Measurements from ENCODE around the gene PLCB3. TPM values are rescaled to one million over a fixed set of nuclear protein-coding genes. Genes with fewer than 3 reads are reported as not detected.

Gene PLCB3
- polyA plus RNA-seq: 2.1 and 3.4 TPM in 2 replicates
- 1.9 and 3.4 TPM in 2 replicates for polyA minus RNA-seq

GRCh38 chr11:64251016-64251752 lies at the start of gene PLCB3:
PLCB3 (plus strand) TSS chr11:64251530; CDS start chr11:64251650, 120 bp downstream.
- H3K4me3 ChIP-seq (ENCODE audit: low read length): peak within 1 kb of the TSS; percentile 59
- peaks cover under 1% of the 10 kb centered on the region for H3K79me2 ChIP-seq (replicated peaks; ENCODE audit: insufficient read depth, low read length)
- no peaks in the 10 kb centered on the region for H3K36me3 ChIP-seq (ENCODE audit: insufficient read depth, low read length)
- no peaks in the 10 kb centered on the region for H3K9me2 ChIP-seq (ENCODE audit: insufficient read depth, low read length)
- no peaks in the 10 kb centered on the region for H3K9me3 ChIP-seq (ENCODE audit: low read length)
- peak within 1 kb of the TSS; percentile 50 for H3K9ac ChIP-seq (ENCODE audit: low read length)
- H3K27ac ChIP-seq (ENCODE audit: low read length): peak within 1 kb of the TSS; percentile 5
- peaks cover 8% of the 10 kb centered on the region for H3K27me3 ChIP-seq (ENCODE audit: insufficient read depth, low read depth, low read length)
- H3K4me2 ChIP-seq (ENCODE audit: low read length): no peak within 1 kb of the TSS
- H2AFZ ChIP-seq (ENCODE audit: low read depth, low read length): no peak within 1 kb of the TSS
- H4K20me1 ChIP-seq (ENCODE audit: insufficient read depth): no peaks in the 10 kb centered on the region
- no peaks in the 10 kb centered on the region for H3F3A ChIP-seq (ENCODE audit: insufficient read depth, low read length, poor library complexity, severe bottlenecking)
- peak; percentile 43 for TF ChIP-seq SMC3 (conservative IDR thresholded peaks at IDR 0.05; ENCODE audit: poor library complexity)
- TF ChIP-seq MXI1 (conservative IDR thresholded peaks at IDR 0.05; ENCODE audit: poor library complexity, severe bottlenecking): no peak
- no peak for TF ChIP-seq EP300 (conservative IDR thresholded peaks at IDR 0.05; ENCODE audit: poor library complexity, severe bottlenecking)
- no peak for TF ChIP-seq POLR2AphosphoS5 (IDR thresholded peaks at IDR 0.05)
- TF ChIP-seq TAF1 (IDR thresholded peaks at IDR 0.05; ENCODE audit: low read depth): no peak
- peak; percentile 25 for TF ChIP-seq RAD21 (conservative IDR thresholded peaks at IDR 0.05)
- no peak for TF ChIP-seq EZH2 (IDR thresholded peaks at IDR 0.05; ENCODE audit: borderline replicate concordance, insufficient read depth, low read length, poor library complexity, severe bottlenecking)
- TF ChIP-seq CTCF (IDR thresholded peaks at IDR 0.05; ENCODE audit: poor library complexity, severe bottlenecking): peak; percentile 74
- TF ChIP-seq REST (IDR thresholded peaks at IDR 0.05; ENCODE audit: borderline replicate concordance): no peak

- H2AFZ ChIP-seq (ENCODE audit: low read depth, low read length): no peak overlapping the region
- H3K27me3 ChIP-seq (ENCODE audit: insufficient read depth, low read depth, low read length): no peaks in the 10 kb centered on the region
- H3K4me2 ChIP-seq (ENCODE audit: low read length): no peak overlapping the region
- TF ChIP-seq REST (IDR thresholded peaks at IDR 0.05; ENCODE audit: borderline replicate concordance): no peak
- no peak for TF ChIP-seq TAF1 (IDR thresholded peaks at IDR 0.05; ENCODE audit: low read depth)
- no peak for TF ChIP-seq SMC3 (conservative IDR thresholded peaks at IDR 0.05; ENCODE audit: poor library complexity)
- TF ChIP-seq POLR2AphosphoS5 (IDR thresholded peaks at IDR 0.05): no peak
- no peak for TF ChIP-seq EZH2 (IDR thresholded peaks at IDR 0.05; ENCODE audit: borderline replicate concordance, insufficient read depth, low read length, poor library complexity, severe bottlenecking)
- TF ChIP-seq MXI1 (conservative IDR thresholded peaks at IDR 0.05; ENCODE audit: poor library complexity, severe bottlenecking): no peak
- TF ChIP-seq EP300 (conservative IDR thresholded peaks at IDR 0.05; ENCODE audit: poor library complexity, severe bottlenecking): no peak
- no peak for TF ChIP-seq CTCF (IDR thresholded peaks at IDR 0.05; ENCODE audit: poor library complexity, severe bottlenecking)
- TF ChIP-seq RAD21 (conservative IDR thresholded peaks at IDR 0.05): no peak
- H4K20me1 ChIP-seq (ENCODE audit: insufficient read depth): no peaks in the 10 kb centered on the region
- peaks cover 6% of the 10 kb centered on the region for H3K36me3 ChIP-seq (ENCODE audit: insufficient read depth, low read length)
- H3K9me2 ChIP-seq (ENCODE audit: insufficient read depth, low read length): no peaks in the 10 kb centered on the region
- H3K4me3 ChIP-seq (ENCODE audit: low read length): no peak overlapping the region
- H3F3A ChIP-seq (ENCODE audit: insufficient read depth, low read length, poor library complexity, severe bottlenecking): no peaks in the 10 kb centered on the region
- H3K9me3 ChIP-seq (ENCODE audit: low read length): no peaks in the 10 kb centered on the region
- H3K79me2 ChIP-seq (replicated peaks; ENCODE audit: insufficient read depth, low read length): no peaks in the 10 kb centered on the region
- H3K9ac ChIP-seq (ENCODE audit: low read length): no peak overlapping the region
- H3K27ac ChIP-seq (ENCODE audit: low read length): no peak overlapping the region
Observed at GRCh38 chr11:64201543-64201942, 49.8 kb upstream of the PLCB3 start.
